A673 (cell line): ENCODE data around the gene KRT4.

Experiments used
- CTCF ChIP-seq: fragments of 300-800, 200-600 bp; sonication (generic); conservative IDR thresholded peaks from 2 replicates; pipeline ENCODE4 v1.5.1; 2017; ENCODE audit warnings: low read depth, mild to moderate bottlenecking, antibody characterized with exemption, low read length, moderate library complexity, mixed read lengths
- EZH2 ChIP-seq: fragments of 200-600 bp; sonication (generic); IDR thresholded peaks from 2 replicates; pipeline ENCODE4 v1.6.1; 2017; ENCODE audit warnings: borderline replicate concordance, low read depth, mild to moderate bottlenecking, mixed read lengths, antibody characterized with exemption, low read length; ENCODE audit not compliant: poor library complexity, severe bottlenecking

DNA sequence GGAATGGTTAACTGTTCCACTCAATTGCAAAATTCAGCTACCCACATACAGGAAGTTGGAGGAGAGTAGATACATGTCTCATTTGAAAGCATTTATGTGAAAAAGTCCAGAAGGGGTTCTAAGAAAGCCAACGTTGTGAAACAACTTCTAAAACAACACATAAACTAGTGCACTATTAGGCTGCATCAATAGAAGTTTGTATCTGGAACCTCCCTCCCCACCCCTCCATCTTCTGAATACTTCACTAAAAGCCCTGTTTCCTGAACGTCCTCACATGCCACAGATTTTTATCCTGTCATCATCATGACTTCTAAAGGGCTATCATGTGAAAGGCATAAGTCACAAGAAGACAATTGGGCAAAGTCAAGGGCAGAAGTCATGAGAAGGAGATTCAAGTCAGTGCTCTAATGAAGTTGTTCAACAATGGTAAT is 14.7 kb upstream of the KRT4 start:
- TF ChIP-seq CTCF (no peak), EZH2 (no peak)
